A673 (cell line): Measurements from ENCODE around the gene STXBP5L. TPM values are rescaled to one million over a fixed set of nuclear protein-coding genes. Genes with fewer than 3 reads are reported as not detected.

ENCODE experiments used
- BruUV-seq: library from RNA; stranded (reverse); fragments of 400-500 nt; replicated peaks from 2 replicates; lab custom pipeline; 2021; lab: Mats Ljungman, UMichigan
- CTCF ChIA-PET: fragments of 300-600 bp; sonication (Branson Sonifier 250); formaldehyde crosslinking; loops from one replicate; lab custom pipeline; 2022; ENCODE audit warnings: antibody characterized with exemption; lab: Charles Lee
- POLR2A ChIA-PET: fragments of 300-600 bp; sonication (Branson Sonifier 250); formaldehyde crosslinking; loops from one replicate; lab custom pipeline; 2022; ENCODE audit warnings: antibody characterized with exemption; ENCODE audit not compliant: low non-redundant PET; lab: Charles Lee
- DNase-seq: peaks from one replicate; pipeline ENCODE4 v3.0.0-alpha.2; 2015; ENCODE audit warnings: low spot score
- H3K27ac ChIP-seq: fragments of 200-600 bp; sonication (generic); 2 replicates; pipeline ENCODE4 v1.5.1; 2016; ENCODE audit warnings: mixed run types, low read depth, mild to moderate bottlenecking, mixed read lengths, antibody characterized with exemption, low read length; ENCODE audit not compliant: poor library complexity, severe bottlenecking
- H3K27me3 ChIP-seq: fragments of 200-600 bp; sonication (generic); replicated peaks from 2 replicates; pipeline ENCODE4 v1.6.1; 2017; ENCODE audit warnings: mixed run types, low read depth, mild to moderate bottlenecking, mixed read lengths, antibody characterized with exemption, low read length; ENCODE audit not compliant: insufficient read depth, poor library complexity
- H3K36me3 ChIP-seq: fragments of 200-600 bp; sonication (generic); 2 replicates; pipeline ENCODE4 v1.6.1; 2016; ENCODE audit warnings: mixed run types, mild to moderate bottlenecking, mixed read lengths, antibody characterized with exemption, low read length; ENCODE audit not compliant: insufficient read depth, poor library complexity, severe bottlenecking
- H3K4me1 ChIP-seq: fragments of 200-600 bp; sonication (generic); 2 replicates; pipeline ENCODE4 v1.6.1; 2017; ENCODE audit warnings: mixed run types, mild to moderate bottlenecking, mixed read lengths, antibody characterized with exemption, low read length; ENCODE audit not compliant: insufficient read depth, poor library complexity, severe bottlenecking
- H3K4me3 ChIP-seq: fragments of 200-600 bp; sonication (generic); 2 replicates; pipeline ENCODE4 v1.5.1; 2016; ENCODE audit warnings: low read depth, mixed run types, mild to moderate bottlenecking, mixed read lengths, low read length; ENCODE audit not compliant: poor library complexity, severe bottlenecking
- H3K9me3 ChIP-seq: fragments of 200-600 bp; sonication (generic); 2 replicates; pipeline ENCODE4 v1.6.1; 2016; ENCODE audit warnings: mixed run types, low read depth, mild to moderate bottlenecking, mixed read lengths, antibody characterized with exemption, low read length; ENCODE audit not compliant: poor library complexity, severe bottlenecking
- EZH2 ChIP-seq: fragments of 200-600 bp; sonication (generic); IDR thresholded peaks from 2 replicates; pipeline ENCODE4 v1.6.1; 2017; ENCODE audit warnings: borderline replicate concordance, low read depth, mild to moderate bottlenecking, mixed read lengths, antibody characterized with exemption, low read length; ENCODE audit not compliant: poor library complexity, severe bottlenecking
- intact Hi-C: fragments of 100-400 bp; cut with micrococcal nuclease; formaldehyde crosslinking; loops from one replicate; pipeline ENCODE4 v1.10.0; 2022; ENCODE audit not compliant: unreplicated experiment
- total RNA-seq: library from RNA; stranded (reverse); gene quantifications from 2 replicates; pipeline ENCODE4 v1.2.3, GENCODE V29; 2021
- TF ChIP-seq, protein P1 (sequence below): fragments of 300-800, 200-600 bp; sonication (generic); conservative IDR thresholded peaks from 2 replicates; pipeline ENCODE4 v1.5.1; 2017; ENCODE audit warnings: low read depth, mild to moderate bottlenecking, antibody characterized with exemption, low read length, moderate library complexity, mixed read lengths

The STXBP5L gene
- total RNA-seq, 1 experiment from 2014 or later = not detected

- Histone ChIP-seq H3K27me3 (no peaks in the 10 kb centered on the region), H3K4me3 (no peak overlapping the region), H3K4me1 (no peaks in the 10 kb centered on the region), H3K36me3 (no peaks in the 10 kb centered on the region), H3K9me3 (no peaks in the 10 kb centered on the region), H3K27ac (no peak overlapping the region)
- POLR2A ChIA-PET = no interaction called here
- intact Hi-C loops = loop anchor here (10.0 kb wide), 1 partner anchor 589 kb away; no protein-coding TSS in a partner anchor
- CTCF ChIA-PET = no interaction called here
- no peak for DNase-seq
- no TSS peak for BruUV-seq
- TF ChIP-seq EZH2 = no peak
- TF ChIP-seq, protein P1, sequence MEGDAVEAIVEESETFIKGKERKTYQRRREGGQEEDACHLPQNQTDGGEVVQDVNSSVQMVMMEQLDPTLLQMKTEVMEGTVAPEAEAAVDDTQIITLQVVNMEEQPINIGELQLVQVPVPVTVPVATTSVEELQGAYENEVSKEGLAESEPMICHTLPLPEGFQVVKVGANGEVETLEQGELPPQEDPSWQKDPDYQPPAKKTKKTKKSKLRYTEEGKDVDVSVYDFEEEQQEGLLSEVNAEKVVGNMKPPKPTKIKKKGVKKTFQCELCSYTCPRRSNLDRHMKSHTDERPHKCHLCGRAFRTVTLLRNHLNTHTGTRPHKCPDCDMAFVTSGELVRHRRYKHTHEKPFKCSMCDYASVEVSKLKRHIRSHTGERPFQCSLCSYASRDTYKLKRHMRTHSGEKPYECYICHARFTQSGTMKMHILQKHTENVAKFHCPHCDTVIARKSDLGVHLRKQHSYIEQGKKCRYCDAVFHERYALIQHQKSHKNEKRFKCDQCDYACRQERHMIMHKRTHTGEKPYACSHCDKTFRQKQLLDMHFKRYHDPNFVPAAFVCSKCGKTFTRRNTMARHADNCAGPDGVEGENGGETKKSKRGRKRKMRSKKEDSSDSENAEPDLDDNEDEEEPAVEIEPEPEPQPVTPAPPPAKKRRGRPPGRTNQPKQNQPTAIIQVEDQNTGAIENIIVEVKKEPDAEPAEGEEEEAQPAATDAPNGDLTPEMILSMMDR = no peak
Measured at GRCh38 chr3:121153851-121154250, 245.8 kb downstream of the STXBP5L start.

DNA sequence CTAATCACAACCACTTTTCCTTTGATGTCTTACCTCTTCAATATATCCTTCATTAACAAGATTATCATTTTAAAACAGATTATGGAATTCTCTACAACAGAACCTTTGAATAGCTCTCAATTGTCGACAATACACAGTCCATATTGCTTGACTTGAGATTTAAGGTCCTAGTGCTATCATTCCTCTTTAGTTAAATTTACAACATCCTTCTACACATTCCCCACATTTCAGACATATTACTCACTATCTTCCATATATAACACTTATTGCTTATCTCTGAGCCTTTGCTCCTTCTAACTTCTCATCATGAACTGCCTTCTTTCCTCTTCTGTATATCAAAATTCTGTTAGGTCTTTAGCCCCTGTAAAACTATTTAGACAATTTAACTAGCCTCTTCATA, 247.0 kb downstream of the STXBP5L start:
- H3K27ac ChIP-seq = no peak overlapping the region
- POLR2A ChIA-PET = no interaction called here
- intact Hi-C loops = loop anchor here (10.0 kb wide), 1 partner anchor 590 kb away; no protein-coding TSS in a partner anchor
- peak; percentile 0 for DNase-seq
- H3K9me3 ChIP-seq = no peaks in the 10 kb centered on the region
- TF ChIP-seq, protein P1 = no peak
- no peak for TF ChIP-seq EZH2
- H3K4me3 ChIP-seq = no peak overlapping the region
- no peaks in the 10 kb centered on the region for H3K27me3 ChIP-seq
- H3K4me1 ChIP-seq = no peaks in the 10 kb centered on the region
- BruUV-seq = no TSS peak
- CTCF ChIA-PET = no interaction called here
- no peaks in the 10 kb centered on the region for H3K36me3 ChIP-seq

- intact Hi-C loops = no loop called here
- no TSS peak for BruUV-seq
- TF ChIP-seq EZH2 = no peak
- TF ChIP-seq, protein P1 = no peak
- DNase-seq = no peak
- Histone ChIP-seq H3K4me3 (no peak overlapping the region), H3K27me3 (no peaks in the 10 kb centered on the region), H3K36me3 (no peaks in the 10 kb centered on the region), H3K27ac (no peak overlapping the region), H3K9me3 (no peaks in the 10 kb centered on the region), H3K4me1 (no peaks in the 10 kb centered on the region)
- POLR2A ChIA-PET = no interaction called here
- CTCF ChIA-PET = no interaction called here
Measured at GRCh38 chr3:121165397-121165837, 257.4 kb downstream of the STXBP5L start.
